ENCODE measurements around the gene GDF7. TPM values are rescaled to one million over a fixed set of nuclear protein-coding genes. Genes with fewer than 3 reads are reported as not detected.

The GDF7 gene
- total RNA-seq, 1 experiment from 2014 or later, result 0.04 TPM

GRCh38 chr2:20618886-20619521, 47.9 kb upstream of the GDF7 start:
- Histone ChIP-seq H2AK5ac (ENCODE audit: insufficient read length, low read length) (no peak overlapping the region), H2BK15ac (ENCODE audit: low read depth, low read length) (no peak overlapping the region)
- no peak overlapping the region for H3K4me3 Mint-ChIP-seq

More at GRCh38 chr2:20618886-20619521, 47.9 kb upstream of the GDF7 start:
- no peak overlapping the region for H2AFZ ChIP-seq (ENCODE audit: low read length)
- no peaks in the 10 kb centered on the region for H3K9me3 ChIP-seq (ENCODE audit: control insufficient read depth, low read depth, low read length)
- H3K79me1 ChIP-seq (ENCODE audit: insufficient read depth, low read depth, low read length, poor library complexity, severe bottlenecking), result no peaks in the 10 kb centered on the region
- H3K23me2 ChIP-seq (ENCODE audit: insufficient read length, low read depth, low read length, poor library complexity, severe bottlenecking), result peaks cover 3% of the 10 kb centered on the region
- no peak overlapping the region for H2BK5ac ChIP-seq (ENCODE audit: insufficient read length, low read length)
- H3K27me3 ChIP-seq (ENCODE audit: insufficient read depth, low read length), result no peaks in the 10 kb centered on the region
- no peak overlapping the region for H3K4ac ChIP-seq (ENCODE audit: low read depth, low read length)
- H3K27ac ChIP-seq (ENCODE audit: insufficient read length, low read depth, low read length), result no peak overlapping the region
- no peak overlapping the region for H3T11ph ChIP-seq (ENCODE audit: low read length)
- H2BK120ac ChIP-seq (ENCODE audit: low read depth, low read length, poor library complexity, severe bottlenecking), result no peak overlapping the region
- no CpG with 5 or more reads among the region's 15 CpGs for WGBS (ENCODE audit: extremely low coverage, insufficient read length, low lambda C conversion rate)
- peaks cover 3% of the 10 kb centered on the region; the same call in 1 of the 2 replicates for H3K4me1 ChIP-seq (ENCODE audit: insufficient read depth, low read length)
- H3K18ac ChIP-seq (ENCODE audit: insufficient read length, low read depth, low read length), result no peak overlapping the region
- H3K56ac ChIP-seq (ENCODE audit: insufficient read length, low read depth, low read length), result no peak overlapping the region
- H4K20me1 ChIP-seq (ENCODE audit: control insufficient read depth, insufficient read depth, insufficient read length), result no peaks in the 10 kb centered on the region
- H3K14ac ChIP-seq (ENCODE audit: insufficient read depth, low read length), result no peak overlapping the region
- TF ChIP-seq, protein P1, sequence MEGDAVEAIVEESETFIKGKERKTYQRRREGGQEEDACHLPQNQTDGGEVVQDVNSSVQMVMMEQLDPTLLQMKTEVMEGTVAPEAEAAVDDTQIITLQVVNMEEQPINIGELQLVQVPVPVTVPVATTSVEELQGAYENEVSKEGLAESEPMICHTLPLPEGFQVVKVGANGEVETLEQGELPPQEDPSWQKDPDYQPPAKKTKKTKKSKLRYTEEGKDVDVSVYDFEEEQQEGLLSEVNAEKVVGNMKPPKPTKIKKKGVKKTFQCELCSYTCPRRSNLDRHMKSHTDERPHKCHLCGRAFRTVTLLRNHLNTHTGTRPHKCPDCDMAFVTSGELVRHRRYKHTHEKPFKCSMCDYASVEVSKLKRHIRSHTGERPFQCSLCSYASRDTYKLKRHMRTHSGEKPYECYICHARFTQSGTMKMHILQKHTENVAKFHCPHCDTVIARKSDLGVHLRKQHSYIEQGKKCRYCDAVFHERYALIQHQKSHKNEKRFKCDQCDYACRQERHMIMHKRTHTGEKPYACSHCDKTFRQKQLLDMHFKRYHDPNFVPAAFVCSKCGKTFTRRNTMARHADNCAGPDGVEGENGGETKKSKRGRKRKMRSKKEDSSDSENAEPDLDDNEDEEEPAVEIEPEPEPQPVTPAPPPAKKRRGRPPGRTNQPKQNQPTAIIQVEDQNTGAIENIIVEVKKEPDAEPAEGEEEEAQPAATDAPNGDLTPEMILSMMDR (conservative IDR thresholded peaks at IDR 0.05), result no peak
- no peak overlapping the region for H4K5ac ChIP-seq (ENCODE audit: insufficient read length, low read depth, low read length)
- Mint-ChIP-seq H3K36me3 (ENCODE audit: insufficient read depth in 1 of 3, low read depth in 3 of 3) (peaks cover 0 to 8% (median 6%) of the 10 kb centered on the region in 3 experiments; a peak in 3 of 7 replicates), H3K27me3 (ENCODE audit: low read depth) (peaks cover 3% of the 10 kb centered on the region; the same call in 1 of the 2 replicates), H3K27ac (0 out of 7 replicates have a peak overlapping the region, but pooled peaks of 2 of the 3 experiments have one; percentile 68 to 74), H3K9me3 (no peaks in the 10 kb centered on the region), H3K4me1 (peaks cover 17 to 22% of the 10 kb centered on the region in 2 experiments)
- H3K4me2 ChIP-seq (ENCODE audit: insufficient read depth, insufficient read length, low read length), result no peak overlapping the region
- H3K9ac ChIP-seq (ENCODE audit: extremely low read depth, insufficient read length, low read length), result no peak overlapping the region
- no peak overlapping the region for H2BK20ac ChIP-seq (ENCODE audit: low read depth, low read length, poor library complexity, severe bottlenecking)
- H4K91ac ChIP-seq (ENCODE audit: insufficient read length, low read depth, low read length), result no peak overlapping the region
- DNase-seq, result no peak
- no peak overlapping the region for H2BK12ac ChIP-seq (ENCODE audit: insufficient read length, low read depth, low read length)
- no peak overlapping the region for H4K8ac ChIP-seq (replicated peaks; ENCODE audit: insufficient read length, low read depth, low read length)
- no peaks in the 10 kb centered on the region for H3K79me2 ChIP-seq (ENCODE audit: insufficient read depth, low read length)
- H3K23ac ChIP-seq (ENCODE audit: insufficient read length, low read depth, low read length), result no peak overlapping the region

Data from H9 (cell line).